Astrocyte of the hippocampus (primary cell): Measurements from ENCODE around the gene PCDHB1.

Experiments
- DNase-seq: peaks from one replicate; pipeline ENCODE4 v3.0.0; 2011; ENCODE audit warnings: low read depth, low spot score

The PCDHB1 gene, protein sequence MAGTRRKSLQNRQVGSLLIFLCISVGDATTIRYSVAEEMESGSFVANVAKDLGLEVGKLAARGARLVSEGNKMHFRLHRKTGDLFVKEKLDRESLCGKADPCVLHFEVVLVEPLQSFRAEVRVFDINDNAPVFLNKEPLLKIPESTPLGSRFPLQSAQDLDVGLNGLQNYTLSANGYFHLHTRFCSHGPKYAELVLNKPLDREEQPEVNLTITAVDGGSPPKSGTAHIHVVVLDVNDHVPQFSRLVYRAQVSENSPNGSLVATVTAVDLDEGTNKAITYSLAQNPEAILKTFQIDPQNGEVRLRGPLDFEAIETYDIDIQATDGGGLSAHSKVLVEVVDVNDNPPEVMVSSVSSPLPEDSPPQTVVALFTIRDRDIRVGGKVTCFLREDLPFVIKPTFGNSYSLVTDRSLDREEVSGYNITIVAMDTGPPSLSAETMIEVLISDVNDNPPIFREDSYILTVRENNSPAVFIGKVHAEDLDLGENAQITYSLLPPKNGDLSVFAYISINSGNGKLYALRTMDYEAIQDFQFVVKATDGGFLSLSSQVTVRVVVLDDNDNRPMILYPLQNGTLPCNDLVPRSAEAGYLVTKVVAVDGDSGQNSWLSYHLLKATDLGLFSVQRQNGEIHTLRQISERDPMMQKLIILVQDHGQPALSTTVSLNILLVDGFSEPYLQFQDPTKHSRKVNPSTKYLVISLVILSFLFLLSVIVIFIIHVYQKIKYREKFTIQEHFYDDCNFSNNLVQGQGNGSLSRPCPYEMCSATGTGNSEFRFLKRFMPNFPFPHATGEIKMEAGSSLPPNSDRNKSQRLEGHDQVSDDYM

GRCh38 chr5:141050622-141051520, at the start of gene PCDHB1:
PCDHB1 (plus strand) TSS chr5:141051374; CDS start chr5:141051471, 97 bp downstream.
- peak; percentile 4 for DNase-seq

DNA sequence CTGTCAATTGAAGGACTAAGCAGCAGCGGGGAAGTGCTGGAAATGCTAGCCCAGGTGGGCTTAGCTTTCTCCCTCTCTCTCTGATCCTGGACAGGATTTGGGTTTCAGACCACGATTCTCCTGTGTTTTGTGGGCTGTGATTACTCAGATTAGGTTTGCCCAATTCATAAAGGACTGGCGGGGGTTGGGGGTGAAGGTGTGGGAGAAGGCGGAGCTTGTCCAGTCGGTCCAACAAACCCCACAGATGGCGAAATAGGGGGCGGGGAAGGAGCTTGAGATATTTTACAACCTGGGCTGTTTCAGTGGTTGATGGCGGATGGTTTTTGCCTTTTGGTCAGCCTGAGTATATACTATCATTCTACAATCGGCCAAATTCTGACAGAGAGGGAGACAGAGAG, 49.7 kb upstream of the PCDHB1 start:
- DNase-seq = peak; percentile 28

GRCh38 chr5:141001844-141002604, 49.1 kb upstream of the PCDHB1 start:
- DNase-seq = peak; percentile 40

- DNase-seq = no peak
Observed at GRCh38 chr5:141002605-141002965, 48.6 kb upstream of the PCDHB1 start.

GRCh38 chr5:141003031-141003430, 48.1 kb upstream of the PCDHB1 start:
- DNase-seq = no peak

DNA sequence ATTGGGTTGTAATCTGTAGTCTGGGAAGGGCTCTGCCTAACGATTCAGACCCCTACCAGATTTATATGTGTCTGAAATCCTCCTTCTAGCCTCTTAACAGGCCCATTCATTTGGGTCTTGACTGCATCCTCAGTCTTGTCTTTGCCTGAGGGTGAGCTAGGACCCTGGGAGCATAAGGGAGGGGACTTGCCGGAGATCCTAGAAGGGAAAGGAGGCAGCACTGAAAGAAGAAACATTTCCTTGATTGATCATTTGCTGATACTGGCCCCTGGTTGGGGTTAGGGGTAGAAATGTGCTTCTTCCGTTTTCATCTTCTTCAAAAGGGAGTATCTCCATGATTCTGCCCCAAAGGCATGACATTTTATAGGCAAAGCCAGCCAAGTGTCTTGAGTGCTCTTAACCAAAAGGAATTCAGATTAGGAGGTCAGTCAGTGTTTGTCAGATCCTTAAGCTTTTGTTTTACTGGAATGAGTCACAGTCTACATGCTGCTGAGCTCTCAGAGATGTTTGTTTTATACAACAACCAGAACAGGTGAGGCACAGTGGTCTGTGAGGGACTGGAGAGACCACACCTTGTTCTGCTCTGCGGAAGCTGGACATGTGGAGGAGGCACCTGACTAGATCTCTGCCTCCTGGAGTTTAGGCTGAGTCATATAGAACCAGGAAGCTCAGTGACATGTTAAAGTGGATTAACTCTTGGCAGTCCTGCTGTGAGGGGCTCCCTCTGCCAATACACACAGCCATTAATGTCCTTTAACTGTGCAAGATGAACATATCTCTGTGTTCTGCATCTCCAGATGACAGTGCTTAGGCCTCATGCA, 47.2 kb upstream of the PCDHB1 start:
- DNase-seq = peak; percentile 27

- DNase-seq = no peak
Observed at GRCh38 chr5:141007791-141008190, 43.4 kb upstream of the PCDHB1 start.

DNA sequence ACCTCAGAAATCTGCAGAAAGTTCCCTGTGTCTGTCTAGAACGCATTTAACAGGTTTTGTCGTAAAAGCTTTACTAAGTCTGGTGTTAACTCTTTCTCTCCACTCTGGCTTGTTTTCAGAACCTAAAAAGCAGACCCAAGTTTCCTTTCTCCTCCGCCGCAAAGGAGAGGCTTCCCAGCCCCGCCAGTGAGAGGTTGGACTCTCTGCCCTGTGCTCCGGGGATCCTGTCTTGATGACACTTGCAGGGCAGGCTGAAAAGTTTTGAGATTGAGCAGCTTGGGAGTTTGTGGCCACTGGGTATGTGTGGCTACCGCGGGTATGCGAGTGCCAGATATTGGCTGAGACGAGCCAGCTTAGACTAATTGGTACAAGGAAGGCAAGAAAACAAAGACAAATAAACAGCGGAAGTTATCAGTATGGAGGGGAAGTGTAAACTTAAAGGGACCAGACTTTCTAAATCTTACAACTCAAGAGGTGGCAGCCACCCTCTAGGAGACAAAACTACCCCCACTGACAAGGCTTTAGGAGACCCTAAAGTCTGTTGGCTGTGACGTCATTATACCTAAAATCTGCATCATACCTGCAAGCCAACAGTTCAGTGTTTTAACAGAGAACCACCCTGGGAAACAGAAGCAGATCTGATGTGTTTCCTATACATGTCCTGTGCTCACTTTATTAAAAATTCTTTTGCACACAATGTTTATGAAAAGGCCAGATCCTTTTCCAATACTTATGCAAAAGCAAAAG, 41.0 kb upstream of the PCDHB1 start:
- DNase-seq = no peak

DNA sequence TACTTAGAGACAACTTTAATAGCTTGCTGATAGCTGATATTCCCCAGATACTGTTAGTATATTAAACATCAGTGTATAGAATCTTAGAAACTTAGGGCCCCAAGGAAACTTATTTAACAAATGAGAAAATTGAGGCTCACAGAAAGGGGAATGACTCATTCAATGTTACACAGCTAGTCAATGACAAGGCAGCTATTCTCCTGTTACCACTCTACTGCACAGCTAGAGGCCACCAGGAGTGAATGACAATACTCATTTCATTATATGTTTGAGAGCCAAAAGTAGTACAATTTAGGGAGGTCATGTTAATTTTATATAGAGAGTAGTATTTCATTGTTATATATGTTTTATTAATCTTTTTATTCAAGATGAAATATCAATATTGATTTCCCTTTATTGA, 33.2 kb upstream of the PCDHB1 start:
- DNase-seq = no peak

DNA sequence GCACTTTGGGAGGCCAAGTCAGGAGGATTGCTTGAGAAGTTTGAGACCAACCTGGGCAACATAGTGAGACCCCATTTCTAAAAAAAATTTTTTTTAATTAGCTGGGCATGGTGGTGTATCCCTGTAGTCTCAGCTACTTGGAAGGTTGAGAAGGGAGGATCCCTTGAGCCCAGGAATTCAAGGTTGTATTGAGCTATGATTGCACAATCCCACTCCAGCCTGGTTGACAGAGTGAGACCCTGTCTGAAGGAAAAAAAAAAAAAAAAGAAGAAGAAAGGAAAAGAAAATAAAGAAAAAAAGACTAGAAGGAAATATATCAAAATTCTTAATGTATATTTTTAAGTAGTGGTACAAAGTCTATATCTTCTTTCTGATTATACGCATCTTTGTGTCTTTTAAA, 28.8 kb upstream of the PCDHB1 start:
- DNase-seq = no peak

DNA sequence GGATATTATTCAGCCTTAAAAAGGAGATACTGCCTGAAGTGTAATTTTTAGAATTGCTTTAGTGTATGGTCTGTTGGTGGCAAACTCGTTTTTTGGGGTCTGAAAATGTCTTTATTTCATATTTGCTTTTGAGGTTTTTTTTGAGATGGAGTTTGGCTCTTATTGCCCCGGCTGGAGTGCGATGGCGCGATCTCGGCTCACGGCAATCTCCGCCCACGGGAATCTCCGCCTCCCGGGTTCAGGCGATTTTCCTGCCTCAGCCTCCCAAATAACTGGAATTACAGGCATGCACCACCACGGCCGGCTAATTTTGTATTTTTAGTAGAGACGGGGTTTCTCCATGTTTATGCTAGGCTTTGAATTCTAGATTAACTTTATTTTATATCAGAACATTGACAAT, 20.2 kb upstream of the PCDHB1 start:
- DNase-seq = no peak

GRCh38 chr5:141032626-141033025, 18.5 kb upstream of the PCDHB1 start:
- DNase-seq = no peak

DNA sequence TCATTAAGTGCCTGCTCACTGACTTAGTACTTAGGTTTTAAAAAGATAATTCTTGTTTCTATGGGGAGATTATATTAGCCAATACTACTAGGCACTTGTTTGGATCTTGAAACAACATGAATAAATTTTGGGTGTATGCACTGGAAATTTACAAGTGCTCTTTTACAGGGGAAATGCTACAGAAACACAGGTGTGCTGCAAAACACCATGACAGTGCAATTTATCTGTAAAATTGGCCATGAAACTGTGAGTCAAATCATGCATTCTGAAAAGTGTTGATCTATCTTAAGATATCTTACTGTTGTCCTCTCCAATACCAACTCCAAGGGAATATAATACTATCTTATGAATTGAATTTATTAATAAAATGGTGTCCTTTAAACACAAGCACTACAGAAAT, 12.1 kb upstream of the PCDHB1 start:
- DNase-seq = no peak

GRCh38 chr5:141039517-141039916, 11.7 kb upstream of the PCDHB1 start:
- DNase-seq = no peak

- DNase-seq = peak; percentile 48
Observed at GRCh38 chr5:141040093-141040770, 10.9 kb upstream of the PCDHB1 start.

- DNase-seq = peak; percentile 94
Observed at GRCh38 chr5:141040771-141041426, 10.3 kb upstream of the PCDHB1 start.

- DNase-seq = no peak
Observed at GRCh38 chr5:141041427-141041785, 9.8 kb upstream of the PCDHB1 start.

DNA sequence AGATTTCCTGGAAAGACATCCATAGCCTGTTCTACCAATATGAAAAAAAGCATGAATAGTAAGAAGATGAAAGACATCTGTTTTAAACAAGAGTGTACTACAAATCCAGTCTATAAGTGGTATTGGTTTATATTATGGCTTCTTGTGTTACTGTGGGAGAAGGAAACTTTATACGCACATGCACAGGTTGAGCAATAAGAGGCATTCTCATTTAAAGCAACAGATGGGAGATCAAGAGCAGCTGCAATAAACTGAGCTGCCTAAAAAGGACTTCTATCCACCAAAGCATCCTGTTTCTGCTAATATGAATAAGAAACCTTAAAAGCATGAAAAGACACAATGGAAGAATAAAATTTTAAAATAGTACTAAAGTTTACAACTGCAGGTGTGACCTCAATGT, 8.6 kb upstream of the PCDHB1 start:
- no peak for DNase-seq

- DNase-seq = peak; percentile 5
Observed at GRCh38 chr5:141051521-141051866, 320 bp downstream of the PCDHB1 start.
